K562 (cell line): ENCODE data around the gene RESP18. TPM values are rescaled to one million over a fixed set of nuclear protein-coding genes. Genes with fewer than 3 reads are reported as not detected.

Source experiments
- HBP1 ChIP-seq: fragments of 450-650 bp; formaldehyde crosslinking; IDR thresholded peaks from 2 replicates; pipeline ENCODE4 v1.4.0; 2022; ENCODE audit warnings: missing genetic modification characterization
- KAT2B ChIP-seq: IDR thresholded peaks from one replicate; pipeline ENCODE4 v1.6.1; 2012; ENCODE audit warnings: low read depth, mild to moderate bottlenecking, control low read depth, inconsistent platforms, low read length, moderate library complexity
- POLR2G ChIP-seq: fragments of 200-400 bp; formaldehyde crosslinking; IDR thresholded peaks from 2 replicates; pipeline ENCODE4 v1.6.1; 2017; ENCODE audit warnings: low read depth, mild to moderate bottlenecking, antibody characterized with exemption, low read length, moderate library complexity
- TARDBP ChIP-seq: fragments of 450-650 bp; IDR thresholded peaks from 2 replicates; pipeline ENCODE4 v1.6.1; 2016
- TFAM ChIP-seq: fragments of 250-450 bp; sonication (Bioruptor Pico); conservative IDR thresholded peaks from 2 replicates; pipeline ENCODE4 v1.5.0; 2021; ENCODE audit warnings: mild to moderate bottlenecking, moderate library complexity
- ZBTB1 ChIP-seq: sonication (generic); formaldehyde crosslinking; IDR thresholded peaks from 2 replicates; pipeline ENCODE4 v1.8.1; 2023; ENCODE audit warnings: missing genetic modification reagents, low read depth, mild to moderate bottlenecking, borderline replicate concordance
- ZBTB34 ChIP-seq: fragments of 250-450 bp; sonication (Bioruptor Pico); IDR thresholded peaks from 2 replicates; pipeline ENCODE4 v1.8.0; 2021; ENCODE audit warnings: mild to moderate bottlenecking, moderate library complexity
- ZEB2 ChIP-seq: fragments of 450-650 bp; IDR thresholded peaks from 2 replicates; pipeline ENCODE4 v1.6.1; 2016
- polyA plus RNA-seq, 8 experiments: library from polyadenylated mRNA; depleted of rRNA in 4 of 8; stranded (reverse) in 5 of 8; unstranded in 3 of 8; fragments of >200 nt; fragmentation: Nextera tagmentation in 2 of 8; fragmentation: Illumina TruSeq in 1 of 8; extraction: Ambion mirVana in 2 of 8; extraction: Trizol in 1 of 8; gene quantifications; 2 replicates each; pipeline versions ENCODE4 v1.2.1 to v1.2.3, GENCODE V29; 2011 to 2014; ENCODE audit warnings: inconsistent platforms in 1 of 8, missing spikeins in 1 of 8
- total RNA-seq, 7 experiments: library from RNA; depleted of rRNA in 6 of 7; stranded (reverse); fragments of >200 nt in 6 of 7; fragmentation: Illumina TruSeq in 2 of 7; extraction: Trizol in 2 of 7; gene quantifications; 2 replicates each; pipeline versions ENCODE4 v1.2.1 to v1.2.3, GENCODE V29; 2011 to 2021; ENCODE audit warnings: low replicate concordance in 1 of 7
- TF ChIP-seq, protein P1 (sequence below): sonication (generic); formaldehyde crosslinking; IDR thresholded peaks from 2 replicates; pipeline ENCODE4 v1.8.0; 2023; ENCODE audit warnings: missing genetic modification reagents, mild to moderate bottlenecking, borderline replicate concordance
- TF ChIP-seq, protein P2 (sequence below): fragments of 450-650 bp; IDR thresholded peaks from 2 replicates; pipeline ENCODE4 v1.6.1; 2016; ENCODE audit warnings: mild to moderate bottlenecking

RESP18 gene
- total and polyA plus RNA-seq, 9 of the 15 experiments (the other 6 are each of a cell fraction or from before 2014, with no cell fraction given) = not detected

DNA sequence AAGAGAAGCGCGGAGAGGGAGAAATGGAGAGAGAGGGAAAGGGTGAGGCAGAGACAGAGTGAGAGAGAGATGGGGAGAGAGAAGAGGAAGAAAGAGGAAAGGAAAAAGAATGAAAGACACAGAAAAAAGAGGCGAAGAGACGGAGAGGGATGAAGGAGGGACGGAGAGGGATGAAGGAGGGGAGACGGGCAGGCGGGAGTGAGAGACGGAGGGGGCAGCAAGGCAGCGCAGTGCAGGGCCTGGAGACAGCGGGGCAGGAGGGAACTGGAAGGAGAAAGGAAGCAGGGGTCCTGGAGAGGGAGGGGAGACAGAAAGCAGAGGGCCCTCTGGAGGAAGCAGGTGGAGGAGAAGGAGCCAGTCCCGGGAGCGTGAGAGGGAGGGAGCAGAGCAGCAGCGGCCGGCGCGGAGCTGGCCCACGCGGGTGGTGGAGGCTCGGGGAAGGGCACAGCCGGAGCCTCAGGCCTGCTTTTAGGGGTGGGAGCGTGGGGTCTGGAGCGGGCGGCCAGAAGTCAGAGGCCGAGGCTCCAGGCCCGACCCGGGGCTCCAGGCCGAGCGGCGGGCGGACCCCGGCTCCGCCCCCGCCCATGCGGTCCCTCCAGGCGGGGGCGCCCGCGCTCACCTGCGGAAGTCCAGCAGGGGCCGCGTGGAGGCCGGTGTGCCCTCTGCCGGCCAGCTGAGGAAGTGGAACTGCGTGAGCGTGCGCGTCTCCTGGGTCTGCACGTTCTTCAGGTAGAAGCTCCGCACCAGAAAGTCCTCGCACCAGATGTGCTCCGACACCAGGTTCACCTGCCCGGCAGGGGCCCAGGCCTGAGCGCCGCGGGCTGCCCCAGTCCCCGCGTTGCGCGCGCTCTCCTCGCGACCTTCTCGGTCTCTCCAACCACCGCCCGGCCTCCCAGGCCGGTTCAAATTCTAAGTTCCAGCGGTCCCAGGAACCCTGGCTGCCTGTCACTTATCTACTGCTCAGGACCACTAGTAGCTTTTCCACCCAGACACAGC, 37.9 kb downstream of the RESP18 start (continued):
- TF ChIP-seq, protein P1, sequence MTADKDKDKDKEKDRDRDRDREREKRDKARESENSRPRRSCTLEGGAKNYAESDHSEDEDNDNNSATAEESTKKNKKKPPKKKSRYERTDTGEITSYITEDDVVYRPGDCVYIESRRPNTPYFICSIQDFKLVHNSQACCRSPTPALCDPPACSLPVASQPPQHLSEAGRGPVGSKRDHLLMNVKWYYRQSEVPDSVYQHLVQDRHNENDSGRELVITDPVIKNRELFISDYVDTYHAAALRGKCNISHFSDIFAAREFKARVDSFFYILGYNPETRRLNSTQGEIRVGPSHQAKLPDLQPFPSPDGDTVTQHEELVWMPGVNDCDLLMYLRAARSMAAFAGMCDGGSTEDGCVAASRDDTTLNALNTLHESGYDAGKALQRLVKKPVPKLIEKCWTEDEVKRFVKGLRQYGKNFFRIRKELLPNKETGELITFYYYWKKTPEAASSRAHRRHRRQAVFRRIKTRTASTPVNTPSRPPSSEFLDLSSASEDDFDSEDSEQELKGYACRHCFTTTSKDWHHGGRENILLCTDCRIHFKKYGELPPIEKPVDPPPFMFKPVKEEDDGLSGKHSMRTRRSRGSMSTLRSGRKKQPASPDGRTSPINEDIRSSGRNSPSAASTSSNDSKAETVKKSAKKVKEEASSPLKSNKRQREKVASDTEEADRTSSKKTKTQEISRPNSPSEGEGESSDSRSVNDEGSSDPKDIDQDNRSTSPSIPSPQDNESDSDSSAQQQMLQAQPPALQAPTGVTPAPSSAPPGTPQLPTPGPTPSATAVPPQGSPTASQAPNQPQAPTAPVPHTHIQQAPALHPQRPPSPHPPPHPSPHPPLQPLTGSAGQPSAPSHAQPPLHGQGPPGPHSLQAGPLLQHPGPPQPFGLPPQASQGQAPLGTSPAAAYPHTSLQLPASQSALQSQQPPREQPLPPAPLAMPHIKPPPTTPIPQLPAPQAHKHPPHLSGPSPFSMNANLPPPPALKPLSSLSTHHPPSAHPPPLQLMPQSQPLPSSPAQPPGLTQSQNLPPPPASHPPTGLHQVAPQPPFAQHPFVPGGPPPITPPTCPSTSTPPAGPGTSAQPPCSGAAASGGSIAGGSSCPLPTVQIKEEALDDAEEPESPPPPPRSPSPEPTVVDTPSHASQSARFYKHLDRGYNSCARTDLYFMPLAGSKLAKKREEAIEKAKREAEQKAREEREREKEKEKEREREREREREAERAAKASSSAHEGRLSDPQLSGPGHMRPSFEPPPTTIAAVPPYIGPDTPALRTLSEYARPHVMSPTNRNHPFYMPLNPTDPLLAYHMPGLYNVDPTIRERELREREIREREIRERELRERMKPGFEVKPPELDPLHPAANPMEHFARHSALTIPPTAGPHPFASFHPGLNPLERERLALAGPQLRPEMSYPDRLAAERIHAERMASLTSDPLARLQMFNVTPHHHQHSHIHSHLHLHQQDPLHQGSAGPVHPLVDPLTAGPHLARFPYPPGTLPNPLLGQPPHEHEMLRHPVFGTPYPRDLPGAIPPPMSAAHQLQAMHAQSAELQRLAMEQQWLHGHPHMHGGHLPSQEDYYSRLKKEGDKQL = no peak
- TF ChIP-seq ZEB2 (peak; percentile 61; the same call in 1 of the 2 replicates), ZBTB1 (no peak), KAT2B (peak; percentile 54), ZBTB34 (CRISPR knock-in tag) (no peak), TFAM (no peak), TARDBP (no peak), POLR2G (peak; percentile 85), HBP1 (0 out of 2 replicates have a peak, but pooled peaks have one; percentile 44)
- TF ChIP-seq, protein P2, sequence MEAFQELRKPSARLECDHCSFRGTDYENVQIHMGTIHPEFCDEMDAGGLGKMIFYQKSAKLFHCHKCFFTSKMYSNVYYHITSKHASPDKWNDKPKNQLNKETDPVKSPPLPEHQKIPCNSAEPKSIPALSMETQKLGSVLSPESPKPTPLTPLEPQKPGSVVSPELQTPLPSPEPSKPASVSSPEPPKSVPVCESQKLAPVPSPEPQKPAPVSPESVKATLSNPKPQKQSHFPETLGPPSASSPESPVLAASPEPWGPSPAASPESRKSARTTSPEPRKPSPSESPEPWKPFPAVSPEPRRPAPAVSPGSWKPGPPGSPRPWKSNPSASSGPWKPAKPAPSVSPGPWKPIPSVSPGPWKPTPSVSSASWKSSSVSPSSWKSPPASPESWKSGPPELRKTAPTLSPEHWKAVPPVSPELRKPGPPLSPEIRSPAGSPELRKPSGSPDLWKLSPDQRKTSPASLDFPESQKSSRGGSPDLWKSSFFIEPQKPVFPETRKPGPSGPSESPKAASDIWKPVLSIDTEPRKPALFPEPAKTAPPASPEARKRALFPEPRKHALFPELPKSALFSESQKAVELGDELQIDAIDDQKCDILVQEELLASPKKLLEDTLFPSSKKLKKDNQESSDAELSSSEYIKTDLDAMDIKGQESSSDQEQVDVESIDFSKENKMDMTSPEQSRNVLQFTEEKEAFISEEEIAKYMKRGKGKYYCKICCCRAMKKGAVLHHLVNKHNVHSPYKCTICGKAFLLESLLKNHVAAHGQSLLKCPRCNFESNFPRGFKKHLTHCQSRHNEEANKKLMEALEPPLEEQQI = no peak
